HG02884 (cell line): Measurements from ENCODE around the gene SH3GL3.

ENCODE experiments used
- ATAC-seq: cut with Tn5 transposase; IDR thresholded peaks from one replicate; pipeline ENCODE4 v1.9.1; 2021; ENCODE audit warnings: mild to moderate bottlenecking, moderate library complexity; ENCODE audit not compliant: unreplicated experiment

SH3GL3 gene

GRCh38 chr15:83462026-83462425, 14.9 kb downstream of the SH3GL3 start:
- ATAC-seq: no peak

DNA sequence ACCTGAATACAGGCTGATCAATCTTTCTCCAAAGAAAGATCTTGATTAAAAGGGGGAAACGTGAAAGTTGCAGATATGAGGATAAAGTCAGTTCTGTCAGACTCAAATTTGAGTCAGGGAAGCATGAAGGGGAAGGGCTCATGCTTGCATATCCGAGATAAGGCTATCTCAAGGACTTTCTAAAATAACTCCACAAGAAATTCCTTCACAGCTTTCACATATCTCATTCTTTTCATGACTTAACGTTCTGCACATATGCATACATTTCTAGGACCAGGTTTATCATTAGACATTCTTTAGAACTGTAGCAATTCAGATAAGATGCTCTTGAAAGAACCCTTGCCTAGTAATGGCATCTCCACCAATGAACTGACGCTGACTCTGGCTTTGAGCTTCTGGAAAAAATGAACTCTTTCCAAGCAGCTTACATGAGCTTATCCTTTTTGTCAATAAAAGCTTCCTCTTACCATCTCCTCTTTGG, 15.9 kb downstream of the SH3GL3 start:
- no peak for ATAC-seq

DNA sequence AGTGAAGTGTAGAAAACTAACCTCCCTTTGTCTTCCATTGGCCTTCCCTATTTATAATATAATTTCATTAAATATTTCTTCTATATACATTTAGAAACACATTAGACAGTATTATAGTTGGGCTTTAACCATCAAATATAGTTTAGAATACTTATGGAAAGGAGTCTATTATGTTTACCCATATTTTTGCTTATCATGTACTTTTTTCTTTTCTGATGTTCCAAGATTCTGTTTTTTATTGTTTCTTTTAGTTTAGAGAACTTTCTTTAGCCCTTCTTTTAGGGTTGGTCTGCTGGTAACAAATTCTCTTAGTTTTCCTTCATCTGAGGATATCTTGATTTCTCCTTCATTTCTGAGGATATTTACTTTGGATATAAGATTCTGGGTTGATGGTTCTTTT, 23.7 kb downstream of the SH3GL3 start:
- no peak for ATAC-seq

GRCh38 chr15:83471307-83471866, 24.2 kb downstream of the SH3GL3 start:
- ATAC-seq: no peak

DNA sequence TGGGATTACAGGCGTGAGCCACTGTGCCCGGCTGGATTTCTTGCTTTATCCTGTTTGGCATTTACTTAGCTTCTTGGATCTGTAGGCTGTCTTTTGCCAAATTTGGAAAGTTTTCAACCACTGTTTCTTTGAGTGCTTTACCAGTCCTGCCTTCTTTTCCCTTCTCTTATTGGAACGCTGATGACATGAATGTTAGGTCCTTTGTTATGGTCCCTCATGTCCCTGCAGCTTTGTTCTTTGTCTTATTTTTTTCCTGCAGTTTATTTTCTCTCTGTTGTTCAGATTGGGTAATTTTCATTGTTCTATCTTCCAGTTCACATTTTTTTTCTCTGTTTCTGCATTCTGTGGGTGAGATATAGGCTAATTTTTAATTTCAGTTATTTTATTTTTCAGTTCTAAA, 25.0 kb downstream of the SH3GL3 start:
- no peak for ATAC-seq

DNA sequence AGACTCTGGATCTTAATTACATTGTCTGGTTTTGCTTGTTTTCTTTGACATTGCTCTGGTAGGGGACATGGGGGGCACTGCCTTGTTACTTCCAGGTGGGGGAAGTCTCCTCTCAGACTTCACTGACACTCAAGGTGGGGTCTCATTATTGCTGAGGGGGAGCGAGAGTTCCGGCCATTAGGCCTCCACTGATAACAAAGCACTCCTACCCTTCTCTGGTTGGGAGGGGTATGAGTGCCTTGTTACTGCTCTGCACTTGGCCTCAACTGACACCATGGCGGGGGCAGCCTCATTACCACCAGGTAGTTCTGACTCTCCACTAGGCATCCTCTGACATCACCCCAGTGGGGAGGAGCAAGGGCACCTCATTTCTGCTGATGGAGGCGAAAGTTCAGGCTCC, 25.7 kb downstream of the SH3GL3 start:
- ATAC-seq: no peak

GRCh38 chr15:83474578-83474977, 27.4 kb downstream of the SH3GL3 start:
- ATAC-seq: no peak

DNA sequence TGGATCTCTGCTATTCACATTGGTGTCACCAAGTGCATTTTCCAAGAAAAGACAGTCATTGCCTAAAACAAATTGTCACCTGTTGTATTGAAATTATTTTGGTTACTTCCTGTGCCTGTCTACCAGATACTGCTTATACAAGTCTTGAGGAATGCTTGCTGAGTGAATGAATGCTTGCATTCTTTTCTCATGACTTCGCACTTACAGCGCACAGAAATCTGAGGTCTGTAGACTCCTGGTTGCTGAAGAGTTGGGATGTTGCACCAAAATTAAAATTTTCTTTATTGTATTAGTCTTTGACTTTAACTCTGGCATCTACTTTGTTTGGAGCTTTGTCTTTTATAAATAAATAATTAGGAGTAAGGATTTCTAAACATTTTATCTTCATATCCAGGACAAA, 28.4 kb downstream of the SH3GL3 start:
- no peak for ATAC-seq

DNA sequence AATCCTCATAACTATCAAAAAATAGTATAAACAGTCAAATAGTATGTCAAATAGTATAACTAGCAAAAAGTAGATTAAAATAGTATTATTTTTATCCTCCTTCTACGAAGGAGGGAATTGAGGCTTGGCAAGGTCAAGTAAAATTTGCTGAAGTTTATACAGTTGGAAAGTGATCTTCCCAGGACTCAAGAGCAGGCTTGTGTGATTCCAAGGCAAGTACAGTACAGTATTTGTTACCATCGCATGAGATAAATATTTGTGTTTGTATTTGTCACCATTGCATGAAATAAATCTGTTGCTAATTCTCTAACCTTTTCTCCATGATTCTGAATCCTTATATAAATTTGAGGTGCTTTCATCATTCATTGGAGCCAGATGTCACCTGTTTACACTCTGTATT, 28.9 kb downstream of the SH3GL3 start:
- ATAC-seq: no peak

GRCh38 chr15:83476708-83477107, 29.6 kb downstream of the SH3GL3 start:
- ATAC-seq: no peak

DNA sequence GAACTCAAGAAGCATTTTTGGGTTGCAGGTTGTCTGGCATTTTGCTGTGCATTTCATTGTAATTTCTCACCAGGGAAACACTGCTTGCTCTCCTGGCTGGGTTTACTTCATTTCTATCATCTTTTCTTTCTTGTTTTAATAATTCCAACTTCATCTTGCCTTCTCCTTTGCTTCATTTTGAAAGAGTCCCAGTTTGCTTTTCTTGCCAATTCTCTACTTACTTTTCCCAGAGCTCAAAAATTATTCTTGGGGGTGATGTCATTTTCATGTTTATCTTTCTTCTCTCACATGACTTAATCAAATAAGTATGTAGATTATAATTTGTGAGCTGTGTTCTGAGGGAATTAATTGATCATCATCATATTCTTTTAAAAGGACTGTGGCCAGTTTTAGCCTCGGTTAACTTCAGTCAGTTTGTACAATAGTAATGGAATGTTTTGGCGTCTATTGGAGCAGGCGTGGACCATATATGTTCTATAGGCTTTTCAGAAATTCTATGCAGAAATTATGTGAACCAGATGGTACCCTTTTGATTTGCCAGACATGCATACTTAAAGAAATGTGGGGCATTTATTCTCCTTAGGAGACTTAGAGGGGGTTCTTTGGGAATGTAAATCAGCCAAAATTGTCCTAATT, 30.1 kb downstream of the SH3GL3 start:
- no peak for ATAC-seq

DNA sequence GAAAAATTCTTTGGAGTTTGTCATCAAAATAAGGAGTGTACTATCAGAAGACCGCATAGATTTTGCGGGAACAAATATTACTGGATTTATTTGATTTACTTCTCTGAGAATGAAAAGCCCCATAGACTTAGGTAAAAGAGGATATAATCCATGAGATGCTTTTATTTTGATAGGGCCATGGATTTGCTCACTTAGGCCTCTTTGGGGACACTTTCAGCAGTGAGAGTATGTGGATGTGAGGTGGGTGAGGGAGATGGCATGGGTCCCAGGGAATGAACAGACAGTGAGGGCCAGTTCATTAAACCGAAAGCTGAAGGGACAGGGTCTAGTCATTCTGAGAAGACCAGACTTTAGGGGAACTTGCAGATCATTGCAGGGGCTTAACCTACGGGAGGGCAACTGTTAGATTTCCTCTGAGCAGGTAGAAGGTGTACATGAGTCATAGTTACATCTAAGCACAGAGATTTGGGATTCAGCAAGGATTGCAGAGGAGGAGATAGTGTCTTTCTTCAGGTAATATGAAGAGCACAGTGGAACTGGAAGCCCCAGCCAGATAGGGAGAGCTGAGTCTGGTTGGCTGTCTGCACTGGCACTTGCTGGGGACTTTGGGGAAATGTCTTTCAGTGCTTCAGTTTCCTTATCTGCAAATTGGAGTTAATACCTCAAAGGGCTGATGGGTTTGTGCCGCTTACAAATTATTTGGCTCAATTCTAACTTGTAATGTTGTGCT, 30.8 kb downstream of the SH3GL3 start:
- ATAC-seq: no peak

DNA sequence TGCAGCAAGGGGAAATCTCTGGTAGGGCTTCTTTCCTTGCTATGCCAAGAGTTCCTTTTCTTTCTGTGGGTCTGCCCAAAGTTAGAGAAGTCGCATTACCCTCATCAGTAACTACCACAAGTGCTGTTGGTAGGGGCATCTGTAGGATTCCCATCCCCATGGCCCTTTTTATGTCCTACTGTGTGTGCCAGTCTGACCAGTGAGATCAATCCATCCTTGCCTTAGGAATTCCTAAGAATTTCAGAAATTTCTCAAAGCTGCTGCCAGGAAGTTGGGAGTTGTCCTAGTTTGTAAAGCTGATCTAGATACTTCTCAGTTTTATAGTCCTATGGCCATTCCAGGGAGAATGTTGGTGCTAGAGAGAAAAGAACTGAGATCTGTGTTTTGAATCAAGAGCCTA, 36.5 kb downstream of the SH3GL3 start:
- no peak for ATAC-seq

GRCh38 chr15:83484636-83485035, 37.5 kb downstream of the SH3GL3 start:
- ATAC-seq: no peak

DNA sequence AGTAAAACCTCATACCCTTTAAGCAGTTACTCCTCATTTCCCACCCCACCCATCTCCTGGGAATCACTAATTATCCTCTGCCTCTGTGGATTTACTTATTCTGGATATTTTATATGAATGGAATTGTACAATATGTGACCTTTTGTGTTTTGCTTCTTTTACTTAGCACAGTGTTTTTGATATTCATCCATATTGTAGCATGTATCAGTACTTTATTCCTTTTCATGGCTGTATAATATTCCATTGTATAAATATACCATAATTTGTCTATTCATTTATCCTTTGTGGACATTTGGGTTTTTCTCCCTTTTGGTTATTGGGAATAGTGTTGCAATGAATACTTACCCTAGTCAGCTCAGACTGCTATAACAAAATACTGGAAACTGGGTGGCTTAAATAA, 39.2 kb downstream of the SH3GL3 start:
- no peak for ATAC-seq

DNA sequence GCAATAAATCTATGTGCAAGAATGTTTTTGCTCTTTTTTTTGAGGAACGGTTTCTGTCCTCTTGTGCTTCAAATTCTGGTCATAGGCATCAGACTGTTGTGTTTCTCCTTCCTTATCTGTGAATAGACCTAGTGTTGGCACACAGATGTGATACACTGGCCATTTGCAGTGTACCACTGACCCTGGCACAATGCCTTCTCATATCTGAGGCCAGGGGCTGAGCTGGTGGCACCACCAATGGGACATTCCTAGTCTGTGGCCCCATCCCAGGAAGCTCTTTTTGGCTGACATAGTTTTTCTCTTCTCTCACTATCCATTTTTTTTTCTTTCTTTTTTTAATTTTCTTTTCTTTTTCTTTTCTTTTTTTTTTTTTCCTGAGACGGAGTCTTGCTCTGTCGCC, 40.4 kb downstream of the SH3GL3 start:
- ATAC-seq: no peak

- no peak for ATAC-seq
Measured at GRCh38 chr15:83489690-83490089, 42.5 kb downstream of the SH3GL3 start.

DNA sequence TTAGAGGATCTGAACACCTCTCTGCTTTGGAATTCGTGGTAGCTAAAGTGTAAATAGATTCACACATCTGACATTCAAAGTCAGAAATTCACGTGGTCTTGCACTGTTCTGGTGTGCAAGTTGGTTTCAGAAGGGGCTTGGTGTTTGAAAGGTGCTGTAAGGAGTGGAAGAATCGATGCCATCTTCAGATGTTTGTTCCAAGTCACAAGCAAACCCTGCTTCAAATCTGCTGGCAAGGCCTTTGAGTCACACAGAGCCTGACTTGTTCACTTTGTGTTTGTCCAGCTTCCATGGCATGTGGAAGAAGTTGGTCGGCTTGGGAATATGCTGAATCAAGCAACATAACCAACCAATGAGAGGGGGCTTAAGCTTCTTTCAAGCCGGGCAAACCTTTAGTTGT, 44.3 kb downstream of the SH3GL3 start:
- ATAC-seq: no peak

GRCh38 chr15:83496766-83497165, 49.6 kb downstream of the SH3GL3 start:
- ATAC-seq: no peak

- ATAC-seq: no peak
Measured at GRCh38 chr15:83498374-83498773, 51.2 kb downstream of the SH3GL3 start.

DNA sequence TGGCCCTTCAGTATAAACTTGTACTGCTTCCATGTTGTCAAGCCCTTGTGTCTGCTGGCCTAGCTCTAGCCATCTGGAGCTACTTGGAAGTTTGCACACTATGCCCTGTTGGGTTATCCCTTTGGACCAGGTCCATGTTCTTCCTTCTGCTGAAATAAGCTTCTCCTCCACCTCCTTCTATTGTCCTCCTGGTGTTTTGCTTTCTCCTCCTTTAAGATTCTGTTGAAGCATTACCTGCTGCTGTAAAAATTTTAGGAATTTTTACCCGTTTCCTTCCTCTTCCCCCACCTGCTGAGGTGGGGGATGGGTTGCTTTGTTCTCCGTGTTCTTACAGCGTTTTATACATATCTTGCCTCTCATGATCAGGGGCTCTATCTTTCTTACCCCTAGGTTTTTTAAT, 51.7 kb downstream of the SH3GL3 start:
- no peak for ATAC-seq

- no peak for ATAC-seq
Measured at GRCh38 chr15:83499476-83499875, 52.3 kb downstream of the SH3GL3 start.
